IMR-90 (cell line): ENCODE measurements around the gene MUCL3. TPM values are rescaled to one million over a fixed set of nuclear protein-coding genes. Genes with fewer than 3 reads are reported as not detected.

Source experiments
- ATAC-seq: fragments of 200-7000 bp; cut with Tn5 transposase; 2 replicates; pipeline ENCODE4 v1.9.1; 2020; ENCODE audit warnings: low read depth, mild to moderate bottlenecking, moderate library complexity
- BruUV-seq: library from RNA; stranded (reverse); fragments of 400-500 nt; replicated peaks from 2 replicates; lab custom pipeline; 2021; lab: Mats Ljungman, UMichigan
- CTCF ChIA-PET: fragments of 300-600 bp; formaldehyde crosslinking; extraction: SDS; loops from one replicate; lab custom pipeline; 2021; ENCODE audit warnings: antibody characterized with exemption; lab: Yijun Ruan, JAX
- POLR2A ChIA-PET: fragments of 300-600 bp; sonication (Branson Sonifier 250); formaldehyde crosslinking; loops from one replicate; lab custom pipeline; 2022; ENCODE audit warnings: antibody characterized with exemption; ENCODE audit not compliant: unreplicated experiment; lab: Charles Lee
- DNase-seq: peaks from one replicate; pipeline ENCODE4 v3.0.0; 2013
- H2AFZ ChIP-seq: replicated peaks from 2 replicates; pipeline ENCODE3; 2013; ENCODE audit warnings: low read length, mild to moderate bottlenecking; ENCODE audit not compliant: poor library complexity
- H2AK5ac ChIP-seq: 2 replicates; pipeline ENCODE4 v1.6.1; 2013; ENCODE audit warnings: low read depth, low read length, inconsistent platforms
- H2AK9ac ChIP-seq: replicated peaks from 2 replicates; pipeline ENCODE3; 2013; ENCODE audit warnings: mild to moderate bottlenecking, low read depth, low read length, moderate library complexity; ENCODE audit not compliant: poor library complexity
- H2BK120ac ChIP-seq: 2 replicates; pipeline ENCODE4 v1.6.1; 2013; ENCODE audit warnings: low read depth, low read length, inconsistent platforms
- H2BK15ac ChIP-seq: 3 replicates; pipeline ENCODE4 v1.6.1; 2013; ENCODE audit warnings: low read depth, low read length, inconsistent platforms
- H2BK20ac ChIP-seq: 2 replicates; pipeline ENCODE4 v1.6.1; 2013; ENCODE audit warnings: low read depth, mild to moderate bottlenecking, inconsistent platforms, low read length, moderate library complexity
- H2BK5ac ChIP-seq: 2 replicates; pipeline ENCODE4 v1.6.1; 2013; ENCODE audit warnings: mild to moderate bottlenecking, low read depth, low read length, inconsistent platforms; ENCODE audit not compliant: poor library complexity, severe bottlenecking
- H3K14ac ChIP-seq: replicated peaks from 2 replicates; pipeline ENCODE4 v1.6.1; 2013; ENCODE audit warnings: low read depth, low read length, inconsistent platforms
- H3K18ac ChIP-seq: 2 replicates; pipeline ENCODE4 v1.6.1; 2013; ENCODE audit warnings: low read depth, low read length, control low read depth
- H3K23ac ChIP-seq: 2 replicates; pipeline ENCODE4 v1.6.1; 2013; ENCODE audit warnings: low read depth, low read length, inconsistent platforms
- H3K27ac ChIP-seq: 2 replicates; pipeline ENCODE4 v1.5.1; 2013; ENCODE audit warnings: mild to moderate bottlenecking, control low read depth, low read length; ENCODE audit not compliant: insufficient read depth
- H3K27me3 ChIP-seq: 2 replicates; pipeline ENCODE4 v1.6.1; 2013; ENCODE audit warnings: low read length; ENCODE audit not compliant: control insufficient read depth, insufficient read depth
- H3K36me3 ChIP-seq: 2 replicates; pipeline ENCODE4 v1.6.1; 2013; ENCODE audit warnings: low read length, mixed read lengths; ENCODE audit not compliant: control insufficient read depth, insufficient read depth
- H3K4ac ChIP-seq: 2 replicates; pipeline ENCODE4 v1.6.1; 2013; ENCODE audit warnings: low read depth, low read length, inconsistent platforms
- H3K4me1 ChIP-seq: 2 replicates; pipeline ENCODE4 v1.6.1; 2013; ENCODE audit warnings: low read length, mixed read lengths; ENCODE audit not compliant: control insufficient read depth, insufficient read depth
- H3K4me2 ChIP-seq: 2 replicates; pipeline ENCODE4 v1.6.1; 2013; ENCODE audit warnings: low read depth, mild to moderate bottlenecking, control low read depth, low read length, moderate library complexity
- H3K4me3 ChIP-seq: 2 replicates; pipeline ENCODE4 v1.5.1; 2013; ENCODE audit warnings: low read depth, mild to moderate bottlenecking, control low read depth, low read length, moderate library complexity; ENCODE audit not compliant: insufficient read depth
- H3K56ac ChIP-seq: 2 replicates; pipeline ENCODE4 v1.6.1; 2013; ENCODE audit warnings: low read length, inconsistent platforms; ENCODE audit not compliant: insufficient read depth; ENCODE audit errors: extremely low read depth
- H3K79me1 ChIP-seq, 2 experiments: 2 replicates each; pipeline ENCODE4 v1.6.1; 2013; ENCODE audit warnings: low read length in 2 of 2, inconsistent platforms in 1 of 2, low read depth in 1 of 2
- H3K9ac ChIP-seq: 2 replicates; pipeline ENCODE4 v1.6.1; 2013; ENCODE audit warnings: low read depth, low read length, control low read depth
- H3K9me1 ChIP-seq: 2 replicates; pipeline ENCODE4 v1.6.1; 2013; ENCODE audit warnings: low read length, inconsistent platforms; ENCODE audit not compliant: insufficient read depth
- H3K9me3 ChIP-seq: 2 replicates; pipeline ENCODE4 v1.6.1; 2013; ENCODE audit warnings: low read length; ENCODE audit not compliant: control insufficient read depth, insufficient read depth
- H4K20me1 ChIP-seq: 2 replicates; pipeline ENCODE4 v1.6.1; 2013; ENCODE audit warnings: low read length, inconsistent platforms; ENCODE audit not compliant: insufficient read depth
- H4K5ac ChIP-seq: 2 replicates; pipeline ENCODE4 v1.6.1; 2013; ENCODE audit warnings: mild to moderate bottlenecking, low read depth, low read length, control low read depth
- H4K8ac ChIP-seq, 2 experiments: 2 replicates each; pipeline ENCODE4 v1.6.1; 2013; ENCODE audit warnings: low read depth in 2 of 2, low read length in 2 of 2, control low read depth in 1 of 2, inconsistent platforms in 1 of 2
- H4K91ac ChIP-seq: 2 replicates; pipeline ENCODE4 v1.6.1; 2013; ENCODE audit warnings: low read depth, low read length, inconsistent platforms; ENCODE audit not compliant: insufficient read depth
- RFX5 ChIP-seq: IDR thresholded peaks from 2 replicates; pipeline ENCODE4 v1.8.0; 2012; ENCODE audit warnings: low read depth, mild to moderate bottlenecking, low read length, moderate library complexity
- USF2 ChIP-seq: fragments of 150-350 bp; IDR thresholded peaks from 2 replicates; pipeline ENCODE4 v1.6.1; 2017; ENCODE audit warnings: mild to moderate bottlenecking, antibody characterized with exemption, low read length, low read depth
- WGBS, 2 experiments: methylation state at CpG; one replicate each; pipeline versions ENCODE4 v1.1.5 to v1.1.7; 2013; ENCODE audit warnings: missing lambda C conversion rate in 2 of 2; ENCODE audit not compliant: insufficient read length in 1 of 2; ENCODE audit errors: extremely low coverage in 2 of 2; 5-methylcytosine and 5-hydroxymethylcytosine counted together
- dilution Hi-C: fragments of 300-500 bp; cut with HindIII; formaldehyde crosslinking; loops from one replicate; pipeline ENCODE4 v1.14.3; 2018; ENCODE audit warnings: low sequenced_read_pairs; ENCODE audit not compliant: unreplicated experiment
- in situ Hi-C: fragments of 300-500 bp; cut with MboI; formaldehyde crosslinking; loops from 3 replicates; pipeline ENCODE4 v1.14.3; 2019; ENCODE audit warnings: low sequenced_read_pairs, inconsistent platforms, mixed read lengths
- intact Hi-C: fragments of 100-400 bp; cut with micrococcal nuclease; formaldehyde crosslinking; loops from 2 replicates; pipeline ENCODE4 v1.10.0; 2022
- polyA plus RNA-seq, 3 experiments: library from polyadenylated mRNA; depleted of rRNA; stranded (reverse); fragments of >200 nt; gene quantifications; 2 replicates each; pipeline ENCODE4 v1.2.3, GENCODE V29; 2012; ENCODE audit warnings: low replicate concordance in 1 of 3
- total RNA-seq: library from RNA; depleted of rRNA; stranded (reverse); fragments of >200 nt; gene quantifications from 2 replicates; pipeline ENCODE4 v1.2.3, GENCODE V29; 2012

Gene MUCL3
- total and polyA plus RNA-seq, 2 of the 4 experiments (the other 2 are of a cell fraction), result not detected

DNA sequence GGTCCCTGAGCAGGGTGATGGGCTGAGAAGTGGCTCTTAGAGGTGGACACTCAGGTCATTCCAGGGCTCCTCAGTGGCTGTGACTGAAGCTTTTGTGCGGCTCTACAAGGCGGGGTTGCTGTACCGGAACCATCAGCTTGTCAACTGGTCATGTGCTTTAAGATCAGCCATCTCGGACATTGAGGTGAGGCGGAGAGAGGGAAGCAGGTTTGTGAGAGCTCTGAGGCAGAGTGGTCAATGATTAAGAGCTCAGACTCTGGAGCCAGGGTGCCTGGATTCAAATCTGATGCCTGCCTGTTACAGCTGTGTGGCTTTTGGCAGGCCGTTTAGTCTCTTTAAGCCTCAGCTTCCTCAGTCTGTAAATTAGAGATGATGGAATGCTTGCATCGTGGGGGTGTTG is 23.7 kb upstream of the MUCL3 start:
- POLR2A ChIA-PET, result no interaction called here
- intact Hi-C loops, result loop anchor here (10.0 kb wide), 1 partner anchor 278 kb away; no protein-coding TSS in a partner anchor

More for the DNA sequence above, 23.7 kb upstream of the MUCL3 start:
- H2AK5ac ChIP-seq, result no peak overlapping the region
- no peak overlapping the region for H2BK120ac ChIP-seq
- no peak overlapping the region for H4K5ac ChIP-seq
- no peak overlapping the region for H2BK20ac ChIP-seq
- no peak overlapping the region for H2AK9ac ChIP-seq
- peaks cover 35% of the 10 kb centered on the region for H3K36me3 ChIP-seq
- no peaks in the 10 kb centered on the region for H3K27me3 ChIP-seq
- no peaks in the 10 kb centered on the region for H3K9me1 ChIP-seq
- H4K8ac ChIP-seq, result no peak overlapping the region
- H3K9ac ChIP-seq, result no peak overlapping the region
- DNase-seq, result no peak
- H3K27ac ChIP-seq, result no peak overlapping the region
- no peaks in the 10 kb centered on the region for H4K20me1 ChIP-seq
- H4K91ac ChIP-seq, result no peak overlapping the region
- no peak overlapping the region for H3K4ac ChIP-seq
- no peak overlapping the region for H3K56ac ChIP-seq
- dilution Hi-C loops, result no loop called here
- H2BK15ac ChIP-seq, result no peak overlapping the region
- H3K14ac ChIP-seq, result no peak overlapping the region
- 93% methylated on average over 5 of the region's 7 CpGs; no CpG with 5 or more reads in 1 of the 2 experiments for WGBS, 2 experiments
- peaks cover 5 to 6% of the 10 kb centered on the region in 2 experiments; a peak in 1 of 4 replicates for H3K79me1 ChIP-seq
- no peak overlapping the region for H3K18ac ChIP-seq
- ATAC-seq, result no peak
- no peak overlapping the region for H2AFZ ChIP-seq
- H3K4me2 ChIP-seq, result no peak overlapping the region
- H3K23ac ChIP-seq, result no peak overlapping the region
- TF ChIP-seq USF2, result no peak
- TF ChIP-seq RFX5, result no peak
- no peaks in the 10 kb centered on the region for H3K9me3 ChIP-seq
- BruUV-seq, result no TSS peak
- peaks cover 12% of the 10 kb centered on the region for H3K4me1 ChIP-seq
- H2BK5ac ChIP-seq, result no peak overlapping the region
- in situ Hi-C loops, result loop anchor here (5.0 kb wide), 1 partner anchor 160 kb away; no protein-coding TSS in a partner anchor
- CTCF ChIA-PET, result interaction anchor here (3.1 kb wide), 1 partner anchor 154 kb away, joined by 12 read pairs; no protein-coding TSS in a partner anchor
- no peak overlapping the region for H3K4me3 ChIP-seq
